Adrenal gland (tissue), 5 donors: ENCODE measurements around the gene POFUT1.

Source experiments
- CTCF ChIP-seq, 6 experiments: fragments of 450-650 bp in 4 of 6; fragments of 200-600 bp in 2 of 6; sonication (generic) in 1 of 6; IDR thresholded peaks; 1 replicate in 5 of 6; 2 replicates in 1 of 6; pipeline versions ENCODE4 v1.5.1 to v1.8.0; 2016 to 2021; ENCODE audit warnings: antibody characterized with exemption in 6 of 6, mild to moderate bottlenecking in 2 of 6, moderate library complexity in 1 of 6
- POLR2A ChIP-seq, 2 donors: fragments of 450-650 bp; IDR thresholded peaks; one replicate each; pipeline ENCODE4 v1.6.1; 2017; ENCODE audit warnings: antibody characterized with exemption in 2 of 2, mild to moderate bottlenecking in 2 of 2, moderate library complexity in 1 of 2
- donor health status: DM: no; HTN: no; CAD: no.

GRCh38 chr20:32237419-32237818 is 29.7 kb downstream of the POFUT1 start:
- TF ChIP-seq CTCF (IDR thresholded peaks at IDR 0.05) (no peak), POLR2A (IDR thresholded peaks at IDR 0.05) (no peak)
